Activated T-cell treated with anti-CD3 and anti-CD28 coated beads for 1 hour (primary cell): ENCODE measurements around the gene BICD1.

Experiments used
- DNase-seq: peaks from one replicate; pipeline ENCODE4 v3.0.0-alpha.2; 2020; ENCODE audit warnings: low read depth

The BICD1 gene

GRCh38 chr12:32284561-32284960, 177.9 kb downstream of the BICD1 start:
- no peak for DNase-seq

GRCh38 chr12:32285021-32285420, 178.4 kb downstream of the BICD1 start:
- no peak for DNase-seq

GRCh38 chr12:32285489-32285888, 178.8 kb downstream of the BICD1 start:
- no peak for DNase-seq

GRCh38 chr12:32290411-32290810, 183.8 kb downstream of the BICD1 start:
- no peak for DNase-seq

- DNase-seq, result no peak
Measured at GRCh38 chr12:32292151-32292550, 185.5 kb downstream of the BICD1 start.

GRCh38 chr12:32293808-32294419, 187.3 kb downstream of the BICD1 start:
- DNase-seq, result no peak

- DNase-seq, result no peak
Measured at GRCh38 chr12:32296567-32296966, 189.9 kb downstream of the BICD1 start.

- no peak for DNase-seq
Measured at GRCh38 chr12:32298917-32299316, 192.3 kb downstream of the BICD1 start.

GRCh38 chr12:32301216-32301615, 194.6 kb downstream of the BICD1 start:
- DNase-seq, result no peak

- DNase-seq, result no peak
Measured at GRCh38 chr12:32302218-32303173, 195.8 kb downstream of the BICD1 start.

GRCh38 chr12:32303174-32303549, 196.5 kb downstream of the BICD1 start:
- DNase-seq, result no peak

- DNase-seq, result no peak
Measured at GRCh38 chr12:32305163-32305562, 198.5 kb downstream of the BICD1 start.

GRCh38 chr12:32307326-32307725, 200.7 kb downstream of the BICD1 start:
- no peak for DNase-seq

GRCh38 chr12:32309811-32310736, 203.4 kb downstream of the BICD1 start:
- no peak for DNase-seq

- no peak for DNase-seq
Measured at GRCh38 chr12:32312049-32312670, 205.5 kb downstream of the BICD1 start.

GRCh38 chr12:32322354-32322753, 215.7 kb downstream of the BICD1 start:
- DNase-seq, result no peak

GRCh38 chr12:32331133-32331532, 224.5 kb downstream of the BICD1 start:
- no peak for DNase-seq

- no peak for DNase-seq
Measured at GRCh38 chr12:32332446-32332845, 225.8 kb downstream of the BICD1 start.

GRCh38 chr12:32334371-32334777, 227.7 kb downstream of the BICD1 start:
- no peak for DNase-seq

GRCh38 chr12:32336261-32336660, 229.6 kb downstream of the BICD1 start:
- no peak for DNase-seq

- DNase-seq, result no peak
Measured at GRCh38 chr12:32343496-32343895, 236.8 kb downstream of the BICD1 start.

GRCh38 chr12:32344047-32344446, 237.4 kb downstream of the BICD1 start:
- no peak for DNase-seq
